Stimulated activated naive B cell treated with anti-CD40 and anti-IgM and Interleukin-4, amounts not matched to agents 10 μg/mL and 1 μg/mL and 100 μg/mL, for 72 hours (primary cell): ENCODE measurements around the gene TIGAR.
A peak's percentile ranks its signal among the peaks of the same experiment; 100 is the strongest.

Experiments used
- ATAC-seq, 2 donors: fragments of 150-1000 bp; cut with Tn5 transposase; replicated peaks; 2 replicates each; pipeline ENCODE4 v1.10.0; 2021; ENCODE audit warnings: moderate library complexity in 1 of 2
- DNase-seq: peaks from one replicate; pipeline ENCODE4 v3.0.0; 2021
- H3K27ac Mint-ChIP-seq: one replicate; pipeline ENCODE4 v1.8.0; 2022; ENCODE audit warnings: mild to moderate bottlenecking, mixed read lengths
- H3K27me3 Mint-ChIP-seq, 2 donors: one replicate each; pipeline ENCODE4 v1.8.0; 2022; ENCODE audit warnings: mixed read lengths in 2 of 2
- H3K36me3 Mint-ChIP-seq, 2 donors: one replicate each; pipeline ENCODE4 v1.8.0; 2022; ENCODE audit warnings: mixed read lengths in 2 of 2, mild to moderate bottlenecking in 1 of 2
- H3K4me1 Mint-ChIP-seq, 2 donors: one replicate each; pipeline ENCODE4 v1.8.0; 2022; ENCODE audit warnings: mixed read lengths in 2 of 2, mild to moderate bottlenecking in 1 of 2
- H3K4me3 Mint-ChIP-seq, 2 donors: one replicate each; pipeline ENCODE4 v1.8.0; 2022; ENCODE audit warnings: mild to moderate bottlenecking in 2 of 2, mixed read lengths in 2 of 2, moderate library complexity in 1 of 2
- H3K9me3 Mint-ChIP-seq, 2 donors: one replicate each; pipeline ENCODE4 v1.8.0; 2022; ENCODE audit warnings: mixed read lengths in 2 of 2, mild to moderate bottlenecking in 1 of 2

Gene TIGAR

DNA sequence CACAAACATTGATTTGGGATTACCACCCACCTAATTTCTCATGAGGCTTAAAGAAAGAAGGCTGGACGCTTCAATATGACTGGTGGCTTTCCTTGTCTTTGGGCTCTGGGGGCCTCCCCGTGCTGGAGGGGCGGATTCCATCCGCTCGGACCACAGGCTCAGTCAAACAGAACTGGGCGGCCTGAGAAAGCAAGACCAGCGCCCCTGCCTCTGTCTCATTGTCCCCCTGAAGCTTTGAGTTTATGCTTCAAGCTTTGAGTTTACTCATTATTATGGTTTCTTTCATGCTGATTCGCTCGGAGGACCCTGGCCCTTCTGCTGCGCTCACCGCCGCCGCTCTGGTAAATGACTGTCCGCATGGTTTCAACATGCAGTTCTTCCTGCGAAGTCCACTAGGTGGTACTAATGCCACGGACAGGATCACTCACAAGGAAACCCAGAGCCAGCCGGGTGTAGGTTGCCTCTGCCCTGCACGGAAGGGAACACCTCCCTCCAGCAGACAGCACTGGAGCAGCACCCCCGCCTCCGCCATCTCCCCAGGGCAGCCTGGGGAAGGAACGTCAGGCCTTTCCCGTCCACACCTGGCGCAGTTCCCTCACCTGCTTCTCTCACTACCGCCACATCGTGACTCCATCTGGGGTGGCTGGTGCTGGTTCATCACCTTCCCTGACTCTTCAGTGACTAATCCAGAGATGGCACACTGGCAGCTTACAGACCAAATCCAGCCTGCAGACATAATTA is 13.2 kb upstream of the TIGAR start:
- Mint-ChIP-seq H3K4me3 (no peak overlapping the region), H3K27ac (peak overlapping the region; percentile 56), H3K9me3 (no peaks in the 10 kb centered on the region), H3K36me3 (peaks cover 38 to 68% of the 10 kb centered on the region in 2 donors), H3K27me3 (no peaks in the 10 kb centered on the region), H3K4me1 (peaks cover 0 to 4% of the 10 kb centered on the region in 2 donors)
- ATAC-seq (peak; percentile 69 to 77), DNase-seq (no peak)

DNA sequence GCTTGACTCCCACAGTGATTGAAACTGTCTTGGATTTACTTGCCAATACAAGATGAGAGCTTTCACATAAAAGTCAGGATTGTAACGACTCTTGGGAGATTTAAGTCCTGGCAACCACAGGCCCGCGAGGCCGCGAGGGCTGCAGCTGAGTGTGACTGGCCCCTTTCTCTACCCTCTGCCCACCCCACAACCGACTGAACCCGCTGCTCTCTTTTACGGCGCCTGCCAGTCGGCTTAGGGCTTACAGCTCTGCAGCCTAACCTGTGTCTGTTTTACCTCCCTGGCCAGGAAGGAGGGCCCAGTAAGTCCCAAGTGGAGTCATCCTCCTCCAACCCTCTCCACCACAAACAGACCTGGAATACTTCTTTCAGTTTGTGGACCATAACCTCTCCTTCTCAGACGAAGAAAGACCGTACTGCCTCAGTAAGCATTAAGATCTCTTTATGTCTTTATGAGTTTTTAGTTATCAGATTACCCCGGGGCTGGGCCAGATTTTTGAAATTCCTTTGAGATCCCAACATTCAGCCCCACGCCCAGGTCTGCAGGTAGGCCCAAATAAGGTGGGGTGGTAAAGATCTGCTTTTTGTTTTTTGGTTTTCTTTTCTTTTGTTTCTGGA is 12.6 kb upstream of the TIGAR start:
- Mint-ChIP-seq H3K4me3 (no peak overlapping the region), H3K27me3 (no peaks in the 10 kb centered on the region), H3K4me1 (peaks cover 0 to 4% of the 10 kb centered on the region in 2 donors), H3K36me3 (peaks cover 32 to 61% of the 10 kb centered on the region in 2 donors), H3K27ac (peak overlapping the region; percentile 70), H3K9me3 (no peaks in the 10 kb centered on the region)
- ATAC-seq (no peak), DNase-seq (no peak)

- no peak overlapping the region for H3K27ac Mint-ChIP-seq
- H3K36me3 Mint-ChIP-seq: peaks cover 18 to 37% of the 10 kb centered on the region in 2 donors
- H3K4me3 Mint-ChIP-seq: no peak overlapping the region
- H3K4me1 Mint-ChIP-seq: peaks cover 0 to 4% of the 10 kb centered on the region in 2 donors
- no peaks in the 10 kb centered on the region for H3K9me3 Mint-ChIP-seq
- DNase-seq (no peak), ATAC-seq (no peak)
- H3K27me3 Mint-ChIP-seq: no peaks in the 10 kb centered on the region
Observed at GRCh38 chr12:4311776-4312175, 9.2 kb upstream of the TIGAR start.

- H3K4me1 Mint-ChIP-seq: peaks cover 0 to 4% of the 10 kb centered on the region in 2 donors
- H3K9me3 Mint-ChIP-seq: no peaks in the 10 kb centered on the region
- DNase-seq (no peak), ATAC-seq (no peak)
- no peak overlapping the region for H3K4me3 Mint-ChIP-seq
- H3K36me3 Mint-ChIP-seq: peaks cover 15 to 32% of the 10 kb centered on the region in 2 donors
- no peak overlapping the region for H3K27ac Mint-ChIP-seq
- H3K27me3 Mint-ChIP-seq: no peaks in the 10 kb centered on the region
Observed at GRCh38 chr12:4312251-4312650, 8.8 kb upstream of the TIGAR start.

DNA sequence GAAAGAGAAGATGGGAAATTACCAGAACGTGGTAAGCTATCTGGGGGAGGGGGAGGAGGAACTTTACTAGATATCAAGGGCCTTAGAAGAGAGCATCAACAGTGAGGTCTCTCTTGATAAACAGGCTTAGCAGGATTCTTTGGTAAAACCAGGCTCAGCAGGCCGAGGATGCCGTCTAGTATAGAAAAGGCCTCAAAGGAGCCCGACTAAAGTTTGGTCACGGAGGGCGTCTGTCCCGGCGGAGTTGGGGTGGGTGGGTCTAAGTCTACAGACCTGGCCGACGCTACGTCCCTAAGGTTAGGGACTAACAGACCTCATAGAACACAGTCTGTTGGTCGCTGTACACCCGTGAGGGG is 538 bp upstream of the TIGAR start:
- Mint-ChIP-seq H3K27ac (peak overlapping the region; percentile 98), H3K27me3 (no peaks in the 10 kb centered on the region), H3K4me3 (peak overlapping the region; percentile 95 to 99), H3K36me3 (peaks cover 16 to 21% of the 10 kb centered on the region in 2 donors), H3K4me1 (peaks cover 12 to 37% of the 10 kb centered on the region in 2 donors), H3K9me3 (no peaks in the 10 kb centered on the region)
- ATAC-seq: peak; percentile 63 to 65
- no peak for DNase-seq

DNA sequence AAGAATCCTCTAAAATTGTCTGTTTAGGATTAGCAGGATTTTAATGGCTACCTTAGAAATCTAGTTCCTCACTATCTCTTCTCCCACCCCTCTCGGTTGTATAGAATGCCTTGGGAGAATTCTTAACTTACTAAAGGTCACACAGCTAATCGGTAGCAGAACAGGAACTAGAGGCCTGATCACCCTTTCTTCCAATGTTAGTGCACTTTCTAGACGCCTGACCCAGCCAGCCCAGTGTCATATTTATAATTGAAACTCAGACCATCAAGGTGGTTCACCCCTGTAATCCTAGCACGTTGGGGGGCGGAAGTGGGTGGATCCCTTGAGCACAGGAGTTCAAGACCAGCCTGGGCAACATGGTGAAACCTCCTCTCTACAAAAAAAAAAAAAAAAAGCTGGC is 1.7 kb downstream of the TIGAR start:
- Mint-ChIP-seq H3K27me3 (no peaks in the 10 kb centered on the region), H3K9me3 (no peaks in the 10 kb centered on the region), H3K4me1 (peaks cover 12 to 43% of the 10 kb centered on the region in 2 donors), H3K27ac (peak overlapping the region; percentile 37), H3K36me3 (peaks cover 18 to 26% of the 10 kb centered on the region in 2 donors), H3K4me3 (peak overlapping the region; percentile 70 to 99)
- ATAC-seq (no peak), DNase-seq (no peak)

- Mint-ChIP-seq H3K27me3 (no peaks in the 10 kb centered on the region), H3K4me1 (peaks cover 12 to 43% of the 10 kb centered on the region in 2 donors), H3K4me3 (peak overlapping the region; percentile 17 to 30), H3K36me3 (peaks cover 18 to 26% of the 10 kb centered on the region in 2 donors), H3K27ac (no peak overlapping the region), H3K9me3 (no peaks in the 10 kb centered on the region)
- ATAC-seq (no peak), DNase-seq (no peak)
Observed at GRCh38 chr12:4323396-4323795, 2.4 kb downstream of the TIGAR start.

GRCh38 chr12:4324366-4324765 is 3.4 kb downstream of the TIGAR start:
- Mint-ChIP-seq H3K36me3 (peaks cover 20 to 30% of the 10 kb centered on the region in 2 donors), H3K4me3 (no peak overlapping the region), H3K27me3 (no peaks in the 10 kb centered on the region), H3K27ac (no peak overlapping the region), H3K9me3 (no peaks in the 10 kb centered on the region), H3K4me1 (peaks cover 14 to 47% of the 10 kb centered on the region in 2 donors)
- DNase-seq (no peak), ATAC-seq (no peak)

DNA sequence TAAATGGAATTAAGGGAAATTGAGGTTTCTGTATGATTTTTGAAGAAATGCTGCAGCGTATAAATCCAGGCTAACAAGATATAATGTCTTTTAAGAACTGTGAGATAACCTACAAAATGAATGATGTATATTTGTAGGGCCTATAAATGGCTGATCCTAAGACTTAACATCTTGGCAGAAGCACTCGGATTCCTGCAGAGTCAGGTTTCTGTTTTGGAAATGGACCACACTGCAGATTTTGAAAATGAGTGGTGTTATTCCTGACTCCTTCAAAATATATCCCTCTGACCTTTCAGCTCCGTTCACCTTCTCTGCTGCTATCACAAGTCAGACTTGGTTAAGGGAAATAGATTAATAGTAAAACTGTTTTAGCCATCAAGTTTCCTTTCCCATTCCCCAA is 5.0 kb downstream of the TIGAR start:
- peaks cover 25 to 36% of the 10 kb centered on the region in 2 donors for H3K36me3 Mint-ChIP-seq

GRCh38 chr12:4327293-4327692 is 6.3 kb downstream of the TIGAR start:
- H3K27me3 Mint-ChIP-seq: no peaks in the 10 kb centered on the region
- peaks cover 9 to 38% of the 10 kb centered on the region in 2 donors for H3K4me1 Mint-ChIP-seq
- H3K36me3 Mint-ChIP-seq: peaks cover 24 to 36% of the 10 kb centered on the region in 2 donors
- ATAC-seq: no peak
- H3K4me3 Mint-ChIP-seq: no peak overlapping the region
- H3K27ac Mint-ChIP-seq: no peak overlapping the region
- DNase-seq: no peak
- H3K9me3 Mint-ChIP-seq: no peaks in the 10 kb centered on the region

More for the DNA sequence above, 5.0 kb downstream of the TIGAR start:
- DNase-seq (no peak), ATAC-seq (no peak)
- H3K4me3 Mint-ChIP-seq: no peak overlapping the region
- no peaks in the 10 kb centered on the region for H3K27me3 Mint-ChIP-seq
- no peak overlapping the region for H3K27ac Mint-ChIP-seq
- H3K4me1 Mint-ChIP-seq: peaks cover 11 to 44% of the 10 kb centered on the region in 2 donors
- no peaks in the 10 kb centered on the region for H3K9me3 Mint-ChIP-seq

GRCh38 chr12:4330203-4330602 is 9.2 kb downstream of the TIGAR start:
- peaks cover 6 to 21% of the 10 kb centered on the region in 2 donors for H3K4me1 Mint-ChIP-seq
- H3K9me3 Mint-ChIP-seq: no peaks in the 10 kb centered on the region
- H3K27ac Mint-ChIP-seq: no peak overlapping the region
- DNase-seq (no peak), ATAC-seq (no peak)
- no peak overlapping the region for H3K4me3 Mint-ChIP-seq
- H3K27me3 Mint-ChIP-seq: no peaks in the 10 kb centered on the region
- H3K36me3 Mint-ChIP-seq: peaks cover 21 to 36% of the 10 kb centered on the region in 2 donors

DNA sequence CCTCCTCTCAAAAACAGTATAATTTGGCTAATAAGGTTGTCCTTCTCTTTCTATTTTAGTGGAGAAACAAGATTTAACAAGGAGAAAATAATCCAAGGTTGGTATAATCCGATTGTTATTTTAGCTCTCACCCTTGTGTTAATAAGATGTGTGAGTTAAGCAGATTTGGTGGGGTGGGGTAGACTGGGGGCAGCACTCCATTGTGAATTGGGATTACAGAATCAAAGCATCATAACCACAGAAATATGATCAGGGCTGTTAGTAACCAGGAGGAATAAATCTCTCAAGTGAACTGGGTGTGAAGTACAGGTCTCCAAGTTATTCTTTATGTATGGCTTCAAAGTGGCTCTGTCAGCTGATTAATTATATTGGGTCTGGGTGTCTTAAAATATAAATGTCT is 10.2 kb downstream of the TIGAR start:
- Mint-ChIP-seq H3K4me3 (no peak overlapping the region), H3K9me3 (no peaks in the 10 kb centered on the region), H3K4me1 (peaks cover 6 to 21% of the 10 kb centered on the region in 2 donors), H3K27ac (no peak overlapping the region), H3K36me3 (peaks cover 27 to 46% of the 10 kb centered on the region in 2 donors), H3K27me3 (no peaks in the 10 kb centered on the region)
- no peak for DNase-seq
- no peak for ATAC-seq

GRCh38 chr12:4331842-4332241 is 10.8 kb downstream of the TIGAR start:
- Mint-ChIP-seq H3K4me3 (no peak overlapping the region), H3K4me1 (peaks cover 6 to 19% of the 10 kb centered on the region in 2 donors), H3K9me3 (no peaks in the 10 kb centered on the region), H3K27me3 (no peaks in the 10 kb centered on the region), H3K36me3 (peaks cover 31 to 49% of the 10 kb centered on the region in 2 donors), H3K27ac (no peak overlapping the region)
- no peak for ATAC-seq
- DNase-seq: no peak

DNA sequence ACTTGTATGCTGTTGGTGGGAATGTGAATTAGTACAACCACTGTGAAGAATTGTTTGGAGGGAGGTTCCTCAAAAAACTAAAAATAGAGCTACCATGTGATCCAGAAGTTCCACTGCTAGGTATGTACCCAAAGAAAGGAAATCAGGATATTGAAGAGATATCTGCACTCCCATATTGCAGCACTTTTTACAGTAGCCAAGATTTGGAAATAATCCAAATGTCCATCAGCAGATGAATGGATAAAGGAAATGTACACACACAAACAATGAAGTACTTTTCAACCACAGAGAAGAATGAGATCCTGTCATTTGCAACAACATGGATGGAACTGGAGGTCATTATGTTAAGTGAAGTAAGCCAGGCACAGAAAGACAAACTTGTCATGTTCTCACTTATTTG is 25.9 kb downstream of the TIGAR start:
- H3K27me3 Mint-ChIP-seq: no peaks in the 10 kb centered on the region
- peaks cover 5 to 9% of the 10 kb centered on the region in 2 donors for H3K9me3 Mint-ChIP-seq
- ATAC-seq (no peak), DNase-seq (no peak)
- peaks cover 0 to 2% of the 10 kb centered on the region in 2 donors for H3K4me1 Mint-ChIP-seq
- H3K27ac Mint-ChIP-seq: no peak overlapping the region
- peaks cover 38 to 69% of the 10 kb centered on the region in 2 donors for H3K36me3 Mint-ChIP-seq
- H3K4me3 Mint-ChIP-seq: no peak overlapping the region

DNA sequence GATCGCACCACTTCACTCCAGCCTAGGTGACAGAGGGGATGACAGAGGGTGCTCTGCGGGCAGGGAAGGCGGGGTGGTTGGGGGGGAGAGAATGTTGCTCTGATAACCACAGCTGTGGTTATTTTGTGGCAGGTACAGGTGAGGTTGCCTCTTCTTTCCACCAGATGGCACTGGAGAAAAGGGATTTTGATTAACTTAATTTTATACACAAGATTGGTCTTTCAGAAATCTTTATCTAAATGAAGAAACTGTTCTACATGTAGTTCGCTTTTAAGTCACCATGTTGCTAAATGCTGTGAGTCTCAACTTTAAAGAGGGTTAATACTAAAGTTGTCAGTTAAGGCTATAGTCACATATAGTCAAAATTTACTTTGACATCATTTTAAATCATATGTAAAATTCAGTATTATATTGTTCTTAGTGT is 32.8 kb downstream of the TIGAR start:
- no peak overlapping the region for H3K27ac Mint-ChIP-seq
- peaks cover 10 to 43% of the 10 kb centered on the region in 2 donors for H3K36me3 Mint-ChIP-seq
- H3K27me3 Mint-ChIP-seq: no peaks in the 10 kb centered on the region
- peaks cover 3 to 6% of the 10 kb centered on the region in 2 donors for H3K4me1 Mint-ChIP-seq
- no peak overlapping the region for H3K4me3 Mint-ChIP-seq
- H3K9me3 Mint-ChIP-seq: no peaks in the 10 kb centered on the region
- DNase-seq: no peak
- ATAC-seq: peak; percentile 41 to 50
